GM21825 (cell line): Measurements from ENCODE around the gene ZNF582.
"Not testable (repeated sequence)": the region's sequence is repeated elsewhere in the genome, so short reads cannot be mapped to it uniquely, and the experiment has no call there.

Experiments used
- ATAC-seq: cut with Tn5 transposase; IDR thresholded peaks from one replicate; pipeline ENCODE4 v1.9.1; 2021; ENCODE audit warnings: mild to moderate bottlenecking, moderate library complexity; ENCODE audit not compliant: unreplicated experiment

ZNF582 gene

DNA sequence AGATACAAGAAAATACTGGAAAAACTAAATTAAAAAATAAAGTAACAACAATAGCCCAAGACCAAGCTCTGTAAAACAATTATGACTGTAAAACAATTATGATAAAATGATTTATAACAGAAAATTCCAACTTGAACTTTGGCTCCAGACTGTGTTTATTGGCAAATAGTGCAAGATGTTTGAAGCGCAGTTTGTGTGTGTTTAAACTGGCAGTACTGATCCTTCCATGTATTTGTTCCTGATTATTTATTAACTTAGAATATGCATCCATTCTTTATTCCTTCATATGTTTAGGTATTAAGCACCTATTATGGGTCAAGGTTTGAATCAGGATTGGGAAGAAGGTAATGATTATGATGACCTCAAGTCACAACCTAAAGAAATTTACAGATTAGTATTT is 37.8 kb downstream of the ZNF582 start:
- ATAC-seq: no peak

DNA sequence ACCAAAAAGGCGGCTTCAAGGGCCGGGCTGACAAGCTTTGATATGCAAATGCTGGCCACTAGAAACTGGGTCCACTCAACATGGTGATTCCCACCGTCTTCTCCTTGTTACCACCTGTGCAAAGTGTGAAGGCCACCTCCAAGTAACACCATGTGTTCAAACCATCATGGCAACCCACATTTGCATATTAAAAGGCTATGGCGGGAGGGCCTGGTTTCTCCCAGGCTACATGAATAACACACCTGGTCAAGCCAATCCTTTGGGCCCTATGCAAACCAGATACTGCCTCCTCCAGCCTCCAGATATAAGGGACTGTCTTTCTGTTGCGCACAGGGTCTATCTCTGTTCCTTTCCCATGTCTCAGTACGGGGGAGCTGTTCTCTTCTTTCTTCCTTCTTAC is 42.1 kb downstream of the ZNF582 start:
- ATAC-seq: no peak

DNA sequence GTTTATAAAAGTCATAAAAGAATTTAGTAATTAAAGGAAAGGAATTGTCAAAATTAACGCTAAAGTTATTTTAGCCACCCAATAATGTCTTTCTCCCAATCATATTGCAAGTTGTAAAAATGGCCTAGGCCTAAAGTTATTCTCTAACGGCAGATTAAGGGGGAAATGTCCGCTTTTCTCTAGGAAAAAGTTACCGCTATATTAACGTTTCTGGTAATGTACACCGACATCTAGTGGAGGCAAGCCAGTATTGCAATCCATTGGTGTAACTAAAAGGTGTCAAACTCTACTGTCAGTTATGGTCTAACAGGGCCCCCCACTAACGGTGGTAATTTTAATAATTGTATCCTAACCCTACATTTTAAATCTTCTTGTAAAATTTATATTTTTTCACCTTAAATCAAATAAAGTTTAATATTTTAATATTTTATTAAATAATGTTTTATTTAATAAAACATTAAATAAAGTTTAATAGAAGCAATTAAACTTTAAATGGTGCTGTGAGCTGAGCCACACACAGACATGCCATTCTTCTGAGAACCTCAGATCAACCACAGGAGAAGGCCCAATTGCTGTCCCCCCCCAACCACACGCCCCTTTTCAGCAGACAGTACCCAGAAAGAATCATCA is 42.8 kb downstream of the ZNF582 start:
- no peak for ATAC-seq

DNA sequence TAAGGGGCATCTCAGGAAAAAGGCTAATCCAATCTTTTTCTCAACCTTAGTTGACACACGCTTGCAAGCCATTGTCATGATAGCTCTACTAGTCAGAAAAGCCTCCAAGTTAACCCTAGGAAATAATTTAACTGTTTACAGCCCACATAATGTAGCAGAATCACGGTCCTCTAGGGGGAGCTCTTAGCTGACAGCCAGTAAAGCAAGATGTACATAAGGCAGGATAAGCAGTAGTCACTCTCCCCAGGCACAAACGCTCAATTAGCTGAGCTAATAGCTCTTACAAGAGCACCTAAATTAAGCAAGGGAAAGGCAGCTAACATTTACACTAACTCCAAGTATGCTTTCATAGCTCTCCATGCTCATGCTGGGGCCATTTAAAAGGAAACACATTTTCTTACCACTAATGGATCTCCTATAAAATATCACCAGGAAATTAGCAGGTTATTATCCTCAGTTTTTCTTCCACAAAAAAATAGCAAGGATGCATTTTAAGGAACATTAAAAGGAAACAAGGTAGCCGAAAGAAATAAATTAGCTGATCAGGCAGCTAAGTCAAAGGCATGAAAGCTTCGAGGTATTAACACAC is 45.0 kb downstream of the ZNF582 start:
- ATAC-seq: no peak

DNA sequence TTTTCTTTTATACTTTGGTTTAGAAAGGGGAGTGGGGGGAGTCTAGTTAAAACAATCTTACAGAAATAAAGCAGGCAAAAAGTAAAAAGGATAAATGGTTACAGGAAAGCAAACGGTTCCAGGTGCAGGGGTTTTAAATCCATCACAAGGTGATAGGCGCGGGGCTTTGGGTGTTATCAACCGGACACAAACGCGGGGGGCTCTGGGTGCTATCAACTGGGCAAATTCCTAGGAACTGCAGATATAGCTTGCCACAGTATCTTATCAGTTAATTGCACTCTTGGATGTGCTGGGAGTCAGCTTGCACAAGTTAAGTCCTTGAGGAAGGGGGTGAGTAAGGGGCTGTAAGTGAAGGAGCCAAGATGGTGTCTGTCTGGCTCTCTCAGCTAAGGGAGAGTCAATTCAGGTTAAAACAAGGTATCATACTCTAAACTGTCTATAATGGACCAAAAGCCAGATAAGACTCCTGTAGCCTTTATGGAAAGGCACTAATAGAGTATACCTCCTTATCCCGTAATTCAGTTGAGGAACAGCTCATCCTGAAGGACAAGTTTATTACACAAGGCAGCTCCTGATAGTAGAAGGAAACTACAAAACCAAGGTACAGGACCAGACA is 46.1 kb downstream of the ZNF582 start:
- no peak for ATAC-seq

DNA sequence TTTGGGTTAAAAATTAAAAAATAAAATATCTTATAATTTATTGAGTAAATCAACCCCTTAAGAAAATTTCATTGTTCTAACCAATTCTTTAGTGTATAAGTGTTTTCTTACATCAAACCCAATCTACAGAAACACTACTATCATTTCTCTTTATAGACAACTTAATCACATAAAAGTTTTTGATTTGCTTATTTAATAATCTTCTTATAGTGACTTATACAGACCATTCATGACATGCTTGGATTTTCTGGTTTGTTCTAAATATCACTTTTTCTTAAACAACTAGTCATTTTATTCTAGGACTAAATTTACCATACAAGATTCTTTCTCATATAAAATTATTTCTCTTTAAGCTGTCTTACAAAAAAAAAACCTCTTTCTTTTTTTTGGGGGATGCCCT is 51.4 kb downstream of the ZNF582 start:
- ATAC-seq: no peak

DNA sequence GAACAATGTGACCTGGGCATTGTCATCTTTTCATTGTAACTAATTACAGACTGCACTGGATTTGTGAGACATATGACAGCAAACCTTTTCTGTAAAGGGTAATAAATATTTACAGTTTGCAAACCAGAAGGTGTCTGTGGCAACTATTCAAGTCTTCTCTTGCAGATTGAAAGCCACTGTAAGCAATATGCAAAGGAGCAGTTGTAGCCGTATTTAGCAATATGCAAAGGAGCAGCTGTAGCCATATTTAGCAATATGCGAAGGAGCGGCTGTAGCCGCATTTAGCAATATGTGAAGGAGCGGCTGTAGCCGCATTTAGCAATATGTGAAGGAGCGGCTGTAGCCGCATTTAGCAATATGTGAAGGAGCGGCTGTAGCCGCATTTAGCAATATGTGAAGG is 54.3 kb downstream of the ZNF582 start:
- not testable (repeated sequence) for ATAC-seq

DNA sequence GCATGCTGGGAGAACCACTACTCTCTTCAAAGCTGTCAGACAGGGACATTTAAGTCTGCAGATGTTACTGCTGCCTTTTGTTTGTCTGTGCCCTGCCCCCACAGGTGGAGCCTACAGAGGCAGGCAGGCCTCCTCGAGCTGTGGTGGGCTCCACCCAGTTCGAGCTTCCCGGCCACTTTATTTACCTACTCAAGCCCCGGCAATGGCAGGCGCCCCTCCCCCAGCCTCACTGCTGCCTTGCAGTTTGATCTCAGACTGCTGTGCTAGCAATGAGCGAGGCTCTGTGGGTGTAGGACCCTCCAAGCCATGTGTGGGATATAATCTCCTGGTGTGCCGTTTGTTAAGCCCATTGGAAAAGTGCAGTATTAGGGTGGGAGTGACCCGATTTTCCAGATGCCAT is 56.3 kb downstream of the ZNF582 start:
- ATAC-seq: not testable (repeated sequence)

DNA sequence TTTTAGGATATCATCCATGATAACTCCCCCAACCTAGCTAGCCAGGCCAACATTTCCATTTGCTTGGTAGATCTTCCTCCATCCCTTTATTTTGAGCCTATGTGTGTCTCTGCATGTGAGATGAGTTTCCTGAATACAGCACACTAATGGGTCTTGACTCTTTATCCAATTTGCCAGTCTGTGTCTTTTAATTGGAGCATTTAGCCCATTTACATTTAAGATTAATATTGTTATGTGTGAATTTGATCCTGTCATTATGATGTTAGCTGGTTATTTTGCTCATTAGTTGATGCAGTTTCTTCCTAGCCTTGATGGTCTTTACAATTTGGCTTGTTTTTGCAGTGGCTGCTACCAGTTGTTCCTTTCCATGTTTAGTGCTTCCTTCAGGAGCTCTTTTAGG is 58.0 kb downstream of the ZNF582 start:
- not testable (repeated sequence) for ATAC-seq

DNA sequence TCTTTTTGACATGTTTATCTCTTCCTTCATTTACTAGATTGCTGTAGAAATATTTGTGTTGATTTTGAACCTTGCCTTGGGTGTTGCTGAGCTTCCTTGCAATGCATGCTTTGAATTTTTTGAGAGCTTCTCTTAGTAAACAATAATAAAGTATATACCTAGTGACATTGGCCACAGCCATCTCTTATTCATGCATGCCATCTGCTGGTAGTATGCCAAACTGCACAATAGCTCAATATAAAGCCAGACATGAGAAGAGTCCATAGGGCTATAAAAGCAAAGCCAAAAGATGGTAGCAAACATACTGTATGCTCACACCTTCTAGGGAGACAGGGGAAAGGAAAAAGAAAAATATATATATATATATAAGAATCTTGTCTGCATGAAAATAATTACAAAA is 59.8 kb downstream of the ZNF582 start:
- no peak for ATAC-seq
